Stimulated activated CD8-positive, alpha-beta memory T cell treated with anti-CD3 and anti-CD28 coated beads, Interleukin-4, amount 100 ng/mL, for 48 hours (primary cell): ENCODE results near the gene LCE1F.

Source experiments
- DNase-seq: peaks from one replicate; pipeline ENCODE4 v3.0.0-alpha.2; 2020

Gene LCE1F

GRCh38 chr1:152777510-152778137 is 2.7 kb downstream of the LCE1F start:
- no peak for DNase-seq

- DNase-seq, result no peak
Measured at GRCh38 chr1:152783095-152783494, 8.2 kb downstream of the LCE1F start.

GRCh38 chr1:152786077-152786476 is 11.1 kb downstream of the LCE1F start, which contains the start of gene LCE1E:
LCE1E (plus strand) TSS chr1:152786257; CDS start chr1:152787300, 1,043 bp downstream.
- DNase-seq, result no peak

- no peak for DNase-seq
Measured at GRCh38 chr1:152795686-152796085, 20.7 kb downstream of the LCE1F start.

GRCh38 chr1:152796421-152796820 is 21.5 kb downstream of the LCE1F start, which contains the start of gene LCE1D:
LCE1D (plus strand) TSS chr1:152796721; CDS start chr1:152797795, 1,074 bp downstream.
- DNase-seq, result no peak

GRCh38 chr1:152801333-152801732 is 26.4 kb downstream of the LCE1F start:
- no peak for DNase-seq

- no peak for DNase-seq
Measured at GRCh38 chr1:152806576-152806975, 31.6 kb downstream of the LCE1F start, which contains the start of gene LCE1C. LCE1C (minus strand) TSS chr1:152806651; CDS start chr1:152805478, 1,173 bp downstream.

GRCh38 chr1:152811050-152811449 is 36.1 kb downstream of the LCE1F start:
- DNase-seq, result no peak

GRCh38 chr1:152811671-152812070 is 36.7 kb downstream of the LCE1F start, which contains the start of gene LCE1B:
LCE1B (plus strand) TSS chr1:152811971; CDS start chr1:152812447, 476 bp downstream.
- DNase-seq, result no peak

- DNase-seq, result no peak
Measured at GRCh38 chr1:152817309-152817708, 42.4 kb downstream of the LCE1F start.

GRCh38 chr1:152823294-152823693 is 48.4 kb downstream of the LCE1F start:
- DNase-seq, result no peak

- DNase-seq, result no peak
Measured at GRCh38 chr1:152824964-152825363, 50.0 kb downstream of the LCE1F start.
